GM18861 (cell line): Measurements from ENCODE around the gene MMP20.
A peak's percentile ranks its signal among the peaks of the same experiment; 100 is the strongest.

ENCODE experiments used
- ATAC-seq: cut with Tn5 transposase; IDR thresholded peaks from one replicate; pipeline ENCODE4 v1.9.1; 2021; ENCODE audit not compliant: unreplicated experiment

Gene MMP20

GRCh38 chr11:102560555-102561011 is 64.5 kb downstream of the MMP20 start:
- peak; percentile 84 for ATAC-seq

GRCh38 chr11:102559839-102560238 is 65.3 kb downstream of the MMP20 start:
- no peak for ATAC-seq

- ATAC-seq: no peak
These were observed 70.0 kb downstream of the MMP20 start for GRCh38 chr11:102555091-102555490.

GRCh38 chr11:102553835-102554282 is 71.3 kb downstream of the MMP20 start:
- peak; percentile 76 for ATAC-seq

- no peak for ATAC-seq
These were observed 72.5 kb downstream of the MMP20 start for GRCh38 chr11:102552447-102553194.

GRCh38 chr11:102552020-102552419 is 73.1 kb downstream of the MMP20 start:
- no peak for ATAC-seq

- ATAC-seq: no peak
These were observed 73.9 kb downstream of the MMP20 start for GRCh38 chr11:102551169-102551781.

- ATAC-seq: peak; percentile 79
These were observed 78.1 kb downstream of the MMP20 start for GRCh38 chr11:102546923-102547471.

GRCh38 chr11:102546427-102546826 is 78.7 kb downstream of the MMP20 start:
- peak; percentile 48 for ATAC-seq

- no peak for ATAC-seq
These were observed 79.4 kb downstream of the MMP20 start for GRCh38 chr11:102545701-102546100.

GRCh38 chr11:102544594-102544993 is 80.5 kb downstream of the MMP20 start:
- no peak for ATAC-seq

GRCh38 chr11:102539567-102539966 is 85.6 kb downstream of the MMP20 start:
- no peak for ATAC-seq

- no peak for ATAC-seq
These were observed 86.2 kb downstream of the MMP20 start for GRCh38 chr11:102538932-102539331.

- no peak for ATAC-seq
These were observed 90.8 kb downstream of the MMP20 start for GRCh38 chr11:102534261-102534872.

GRCh38 chr11:102530558-102530957 is 94.6 kb downstream of the MMP20 start, which contains the start of gene MMP7:
TSS of gene MMP7 (minus strand) at chr11:102530747. CDS start at chr11:102530700, 47 bp downstream.
- peak; percentile 80 for ATAC-seq

GRCh38 chr11:102528618-102529017 is 96.5 kb downstream of the MMP20 start:
- ATAC-seq: no peak

GRCh38 chr11:102527684-102528083 is 97.4 kb downstream of the MMP20 start:
- ATAC-seq: no peak

- no peak for ATAC-seq
These were observed 98.1 kb downstream of the MMP20 start for GRCh38 chr11:102527041-102527440.
